ENCODE results near the gene GBP1.

GBP1 gene

DNA sequence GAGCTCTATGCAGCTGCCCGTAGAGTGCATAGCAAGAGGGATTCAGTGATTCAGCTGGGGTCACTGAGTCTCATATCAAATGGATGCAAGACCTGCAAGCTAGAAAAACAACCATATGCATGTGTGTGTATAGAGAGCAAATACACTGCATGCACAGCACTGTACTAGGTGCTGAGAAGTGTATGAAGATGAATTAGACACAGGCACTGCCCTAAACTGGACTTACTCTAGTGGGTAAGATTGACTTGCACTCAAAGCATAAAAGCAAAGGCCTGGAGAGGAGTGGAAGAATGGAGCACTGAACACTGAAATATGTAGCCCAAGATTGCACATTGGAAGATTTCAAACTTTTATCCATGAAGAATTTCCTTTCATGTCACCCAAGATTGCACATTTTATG lies 5.5 kb upstream of the GBP1 start:
- TF ChIP-seq, protein P1, sequence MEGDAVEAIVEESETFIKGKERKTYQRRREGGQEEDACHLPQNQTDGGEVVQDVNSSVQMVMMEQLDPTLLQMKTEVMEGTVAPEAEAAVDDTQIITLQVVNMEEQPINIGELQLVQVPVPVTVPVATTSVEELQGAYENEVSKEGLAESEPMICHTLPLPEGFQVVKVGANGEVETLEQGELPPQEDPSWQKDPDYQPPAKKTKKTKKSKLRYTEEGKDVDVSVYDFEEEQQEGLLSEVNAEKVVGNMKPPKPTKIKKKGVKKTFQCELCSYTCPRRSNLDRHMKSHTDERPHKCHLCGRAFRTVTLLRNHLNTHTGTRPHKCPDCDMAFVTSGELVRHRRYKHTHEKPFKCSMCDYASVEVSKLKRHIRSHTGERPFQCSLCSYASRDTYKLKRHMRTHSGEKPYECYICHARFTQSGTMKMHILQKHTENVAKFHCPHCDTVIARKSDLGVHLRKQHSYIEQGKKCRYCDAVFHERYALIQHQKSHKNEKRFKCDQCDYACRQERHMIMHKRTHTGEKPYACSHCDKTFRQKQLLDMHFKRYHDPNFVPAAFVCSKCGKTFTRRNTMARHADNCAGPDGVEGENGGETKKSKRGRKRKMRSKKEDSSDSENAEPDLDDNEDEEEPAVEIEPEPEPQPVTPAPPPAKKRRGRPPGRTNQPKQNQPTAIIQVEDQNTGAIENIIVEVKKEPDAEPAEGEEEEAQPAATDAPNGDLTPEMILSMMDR (conservative IDR thresholded peaks at IDR 0.05), result no peak
- no peak overlapping the region for H3K27ac ChIP-seq

DNA sequence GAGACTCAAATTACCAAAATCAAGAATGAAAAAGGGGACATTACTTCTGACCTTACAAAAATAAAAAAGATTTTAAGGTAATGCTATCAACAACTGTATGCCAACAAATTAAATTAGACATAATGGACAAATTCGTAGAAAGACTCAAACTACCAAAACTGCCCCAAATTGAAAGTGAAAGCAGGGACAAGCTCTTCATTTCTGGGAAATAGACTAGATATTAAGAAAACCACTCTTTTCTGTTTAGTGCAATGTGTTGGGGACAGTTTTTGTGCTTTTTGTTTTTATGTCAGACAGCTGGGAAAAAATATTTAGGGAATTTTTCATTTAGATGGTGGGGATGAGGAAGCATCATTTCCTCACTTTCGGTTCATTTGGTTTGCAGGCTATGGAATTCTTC lies 4.9 kb upstream of the GBP1 start:
- no peak overlapping the region for H3K27ac ChIP-seq
- TF ChIP-seq, protein P1 (conservative IDR thresholded peaks at IDR 0.05), result no peak

DNA sequence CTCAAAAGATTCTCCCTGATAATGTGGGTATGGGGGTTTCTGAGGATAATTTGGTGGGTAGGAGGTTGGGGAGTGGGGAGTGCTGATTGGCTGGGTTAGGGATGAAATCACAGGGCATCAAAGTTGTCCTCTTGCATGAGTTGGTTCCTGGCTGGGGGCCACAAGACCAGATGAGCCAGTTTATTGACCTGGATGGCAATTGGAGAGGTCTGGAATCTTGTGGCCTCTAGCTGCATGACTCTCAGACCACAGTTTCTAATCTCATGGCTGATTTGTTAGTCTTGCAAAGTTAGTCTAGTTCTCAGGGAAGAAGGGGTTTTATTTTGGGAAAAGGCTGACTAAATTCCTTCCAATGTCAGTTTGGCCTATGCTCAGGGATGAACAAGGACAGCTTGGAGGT lies 3.3 kb upstream of the GBP1 start:
- TF ChIP-seq, protein P1 (conservative IDR thresholded peaks at IDR 0.05), result no peak
- H3K27ac ChIP-seq, result no peak overlapping the region

DNA sequence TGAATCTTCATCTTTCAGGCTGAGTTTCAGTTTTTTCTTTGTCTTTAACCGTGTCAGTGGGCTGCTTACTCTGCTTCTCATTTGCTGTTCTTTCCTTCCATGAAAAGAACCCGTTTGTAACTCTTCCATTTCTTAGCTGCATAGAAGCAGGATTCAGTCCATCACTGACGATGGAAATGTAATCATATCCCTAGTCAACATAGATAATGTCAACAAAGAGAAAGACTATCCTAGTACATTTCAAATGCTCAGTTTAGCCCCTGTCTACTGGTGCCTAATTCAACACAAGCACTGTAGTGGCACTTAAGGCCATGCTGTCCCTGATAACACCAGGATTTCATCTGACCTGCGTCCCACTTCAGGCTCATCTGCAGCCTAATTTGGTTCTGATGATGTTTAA lies 376 bp downstream of the GBP1 start:
- TF ChIP-seq, protein P1 (conservative IDR thresholded peaks at IDR 0.05), result no peak
- no peak overlapping the region for H3K27ac ChIP-seq

DNA sequence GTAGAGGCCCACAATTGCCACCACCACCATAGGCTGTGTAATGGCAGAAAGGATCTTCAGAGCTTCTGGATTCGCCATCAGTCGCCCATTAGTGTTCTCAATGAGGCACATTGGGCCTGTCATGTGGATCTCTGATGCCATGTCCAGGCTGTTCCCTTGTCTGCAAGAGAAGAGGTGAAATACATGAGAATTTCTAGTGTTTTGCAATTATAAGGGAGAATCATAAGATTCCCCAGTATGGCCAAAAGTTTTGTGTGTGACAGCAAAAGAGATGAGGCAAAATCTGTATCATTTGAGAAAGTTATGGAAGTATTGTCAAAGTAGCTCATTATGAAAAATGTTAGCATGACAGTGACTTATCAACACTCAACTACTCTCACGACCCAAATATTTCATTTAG lies 1.9 kb downstream of the GBP1 start:
- H3K27ac ChIP-seq, result no peak overlapping the region
- TF ChIP-seq, protein P1 (conservative IDR thresholded peaks at IDR 0.05), result no peak

DNA sequence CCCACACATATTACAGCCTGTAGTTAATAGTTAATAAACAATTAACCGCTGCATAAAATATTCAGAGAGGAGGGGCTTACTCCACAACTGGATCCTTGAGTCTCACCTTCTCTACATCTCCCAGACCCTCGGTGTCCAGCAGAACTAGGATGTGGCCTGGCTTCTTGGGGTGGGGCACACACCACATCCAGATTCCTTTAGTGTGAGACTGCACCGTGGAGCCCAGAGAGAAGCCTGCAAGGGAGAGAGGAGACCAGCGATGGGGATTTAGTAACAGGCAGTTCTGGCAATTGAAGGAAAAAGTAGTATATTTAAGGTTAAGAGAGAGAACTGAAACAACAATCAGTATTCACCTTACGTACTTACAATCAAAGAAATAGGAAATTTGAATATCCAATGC lies 4.9 kb downstream of the GBP1 start:
- no peak overlapping the region for H3K27ac ChIP-seq
- TF ChIP-seq, protein P1 (conservative IDR thresholded peaks at IDR 0.05), result no peak

DNA sequence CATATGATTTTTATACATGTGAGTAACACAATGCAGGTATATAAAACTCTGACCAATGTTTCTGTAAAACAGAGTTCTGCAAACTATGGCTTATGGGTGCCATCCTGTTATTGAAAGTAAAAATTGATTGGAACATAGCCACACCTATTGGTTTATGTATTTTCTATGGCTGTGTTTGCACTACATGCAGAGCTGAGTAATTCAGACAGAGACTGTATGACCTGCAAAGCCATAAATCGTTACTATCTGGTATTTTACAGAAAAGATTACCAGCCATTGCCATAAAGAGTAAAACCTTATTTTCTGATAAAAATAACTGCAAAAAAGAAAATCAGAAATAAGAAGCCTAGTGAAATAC lies 13.1 kb downstream of the GBP1 start:
- H3K27ac ChIP-seq, result no peak overlapping the region
- TF ChIP-seq, protein P1 (conservative IDR thresholded peaks at IDR 0.05), result no peak

Measured in VCaP (cell line).